ENCODE data around the gene PLIN4. TPM values are rescaled to one million over a fixed set of nuclear protein-coding genes. Genes with fewer than 3 reads are reported as not detected.

Gene PLIN4
- total and polyA plus RNA-seq, 2 donors from 2014 or later = 1.6 to 2.2 TPM

DNA sequence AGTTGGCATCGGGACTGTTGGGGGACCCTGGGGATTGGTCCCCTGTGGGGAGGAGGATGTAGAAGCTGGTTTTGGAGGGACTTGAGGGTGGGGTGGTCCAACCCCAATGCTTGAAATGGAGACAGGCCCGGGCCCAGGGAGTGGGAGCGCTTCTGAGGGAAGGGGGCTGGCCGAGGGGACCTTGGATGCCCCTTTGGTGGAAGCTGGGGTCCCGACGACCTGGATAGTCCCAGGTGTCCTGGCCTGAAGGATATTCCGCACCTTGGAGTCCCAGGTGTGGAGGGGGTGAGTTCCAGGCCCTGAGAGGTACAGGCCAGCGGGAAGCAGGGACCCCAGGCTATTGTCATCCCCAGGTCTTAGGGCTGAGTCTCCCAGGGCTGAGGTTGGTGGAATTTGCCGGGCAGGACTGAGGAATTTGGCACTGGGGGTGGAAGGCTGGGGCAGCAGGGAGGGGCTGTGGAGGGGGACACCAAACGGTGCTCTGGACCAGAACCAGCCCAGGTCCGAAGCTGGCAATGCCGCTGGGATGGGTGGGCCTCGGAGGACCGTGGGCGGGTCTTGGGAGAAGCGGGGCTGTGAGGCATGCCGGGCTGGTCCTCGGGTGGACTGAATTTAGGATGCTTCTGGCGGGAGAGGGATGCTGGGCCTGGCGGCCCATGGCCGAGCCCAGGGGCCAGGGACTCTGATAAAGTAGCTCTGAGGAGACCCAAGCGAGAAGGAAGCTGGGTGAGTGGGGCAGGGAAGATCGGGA is 44.3 kb downstream of the PLIN4 start:
- TF ChIP-seq, protein P1, sequence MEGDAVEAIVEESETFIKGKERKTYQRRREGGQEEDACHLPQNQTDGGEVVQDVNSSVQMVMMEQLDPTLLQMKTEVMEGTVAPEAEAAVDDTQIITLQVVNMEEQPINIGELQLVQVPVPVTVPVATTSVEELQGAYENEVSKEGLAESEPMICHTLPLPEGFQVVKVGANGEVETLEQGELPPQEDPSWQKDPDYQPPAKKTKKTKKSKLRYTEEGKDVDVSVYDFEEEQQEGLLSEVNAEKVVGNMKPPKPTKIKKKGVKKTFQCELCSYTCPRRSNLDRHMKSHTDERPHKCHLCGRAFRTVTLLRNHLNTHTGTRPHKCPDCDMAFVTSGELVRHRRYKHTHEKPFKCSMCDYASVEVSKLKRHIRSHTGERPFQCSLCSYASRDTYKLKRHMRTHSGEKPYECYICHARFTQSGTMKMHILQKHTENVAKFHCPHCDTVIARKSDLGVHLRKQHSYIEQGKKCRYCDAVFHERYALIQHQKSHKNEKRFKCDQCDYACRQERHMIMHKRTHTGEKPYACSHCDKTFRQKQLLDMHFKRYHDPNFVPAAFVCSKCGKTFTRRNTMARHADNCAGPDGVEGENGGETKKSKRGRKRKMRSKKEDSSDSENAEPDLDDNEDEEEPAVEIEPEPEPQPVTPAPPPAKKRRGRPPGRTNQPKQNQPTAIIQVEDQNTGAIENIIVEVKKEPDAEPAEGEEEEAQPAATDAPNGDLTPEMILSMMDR (IDR thresholded peaks at IDR 0.05; ENCODE audit: borderline replicate concordance, extremely low read depth, insufficient read depth) = no peak
- no peaks in the 10 kb centered on the region for H3K9me3 ChIP-seq (ENCODE audit: control insufficient read depth in 2 of 3, insufficient read depth in 1 of 3, low read length in 3 of 3)
- peak in 2 of 5 donors; percentile 23 to 60 for DNase-seq
- intact Hi-C loops (cut with DNase I) = no loop called here
- peak overlapping the region in 1 of 3 donors; percentile 60 for H3K4me3 ChIP-seq (ENCODE audit: low read length in 3 of 3)
- no peak for FAIRE-seq
- H3K27ac ChIP-seq (ENCODE audit: low read depth in 2 of 2, low read length in 2 of 2) = no peak overlapping the region
- H3K27me3 ChIP-seq (ENCODE audit: control insufficient read depth, insufficient read depth, low read length) = no peaks in the 10 kb centered on the region
- peaks cover 0 to 9% (median 0%) of the 10 kb centered on the region in 3 donors for H3K36me3 ChIP-seq (ENCODE audit: control insufficient read depth in 2 of 3, insufficient read depth in 3 of 3, low read length in 3 of 3)
- H3K9ac ChIP-seq (ENCODE audit: low read length in 3 of 3) = peak overlapping the region in 1 of 3 donors; percentile 26
- peaks cover 0 to 10% (median 0%) of the 10 kb centered on the region in 3 donors for H3K4me1 ChIP-seq (ENCODE audit: control insufficient read depth in 2 of 3, insufficient read depth in 2 of 3, low read depth in 1 of 3, low read length in 3 of 3)

DNA sequence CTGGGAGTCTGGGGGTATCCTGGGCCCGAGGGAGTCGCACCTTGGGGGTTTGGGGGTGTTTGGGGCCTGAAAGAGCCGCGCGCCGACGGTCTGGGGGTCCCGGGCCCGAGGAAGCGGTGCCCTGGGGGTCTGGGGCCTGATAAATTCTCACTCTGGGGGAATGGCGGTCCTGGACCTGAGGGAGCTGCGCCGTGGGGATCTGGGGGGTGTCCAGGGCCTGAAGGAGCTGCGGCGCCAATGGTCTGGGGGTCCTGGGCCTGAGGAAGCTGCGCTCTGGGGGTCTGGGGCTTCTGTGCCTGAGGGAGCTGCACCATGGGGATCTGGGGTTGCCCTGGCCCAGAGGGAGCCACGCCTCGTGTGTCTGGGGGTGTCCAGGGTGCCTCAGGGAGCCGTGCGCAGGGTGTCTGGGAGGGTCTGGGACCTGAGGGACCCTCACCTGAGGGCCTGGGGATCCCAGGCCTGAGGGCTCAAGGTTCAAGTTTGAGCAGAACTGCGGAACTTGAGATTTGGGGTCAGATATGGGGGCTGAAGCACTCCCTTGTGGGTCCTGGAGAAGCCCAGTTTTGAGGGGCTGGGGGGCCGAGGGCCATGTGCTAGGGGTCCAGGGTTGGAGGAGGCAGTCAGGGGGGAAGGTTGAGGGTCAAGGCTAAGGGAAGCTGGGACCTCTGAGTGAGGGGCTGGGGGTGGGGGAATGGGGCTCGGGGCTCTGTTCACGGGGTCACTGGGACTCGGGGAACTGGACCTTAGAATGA is 45.1 kb downstream of the PLIN4 start:
- TF ChIP-seq, protein P1 (IDR thresholded peaks at IDR 0.05; ENCODE audit: borderline replicate concordance, extremely low read depth, insufficient read depth) = no peak
- DNase-seq (peak in 1 of 5 donors; percentile 61), FAIRE-seq (no peak)
- Histone ChIP-seq H3K9me3 (ENCODE audit: control insufficient read depth in 2 of 3, insufficient read depth in 1 of 3, low read length in 3 of 3) (no peaks in the 10 kb centered on the region), H3K36me3 (ENCODE audit: control insufficient read depth in 2 of 3, insufficient read depth in 3 of 3, low read length in 3 of 3) (peaks cover 0 to 7% (median 0%) of the 10 kb centered on the region in 3 donors), H3K4me3 (ENCODE audit: low read length in 3 of 3) (peak overlapping the region; percentile 29 to 66 (median 30)), H3K9ac (ENCODE audit: low read length in 3 of 3) (peak overlapping the region in 2 of 3 donors; percentile 35 to 65), H3K4me1 (ENCODE audit: control insufficient read depth in 2 of 3, insufficient read depth in 2 of 3, low read depth in 1 of 3, low read length in 3 of 3) (peaks cover 0 to 10% (median 0%) of the 10 kb centered on the region in 3 donors), H3K27me3 (ENCODE audit: control insufficient read depth, insufficient read depth, low read length) (no peaks in the 10 kb centered on the region), H3K27ac (ENCODE audit: low read depth in 2 of 2, low read length in 2 of 2) (no peak overlapping the region)
- intact Hi-C loops (cut with DNase I) = no loop called here

DNA sequence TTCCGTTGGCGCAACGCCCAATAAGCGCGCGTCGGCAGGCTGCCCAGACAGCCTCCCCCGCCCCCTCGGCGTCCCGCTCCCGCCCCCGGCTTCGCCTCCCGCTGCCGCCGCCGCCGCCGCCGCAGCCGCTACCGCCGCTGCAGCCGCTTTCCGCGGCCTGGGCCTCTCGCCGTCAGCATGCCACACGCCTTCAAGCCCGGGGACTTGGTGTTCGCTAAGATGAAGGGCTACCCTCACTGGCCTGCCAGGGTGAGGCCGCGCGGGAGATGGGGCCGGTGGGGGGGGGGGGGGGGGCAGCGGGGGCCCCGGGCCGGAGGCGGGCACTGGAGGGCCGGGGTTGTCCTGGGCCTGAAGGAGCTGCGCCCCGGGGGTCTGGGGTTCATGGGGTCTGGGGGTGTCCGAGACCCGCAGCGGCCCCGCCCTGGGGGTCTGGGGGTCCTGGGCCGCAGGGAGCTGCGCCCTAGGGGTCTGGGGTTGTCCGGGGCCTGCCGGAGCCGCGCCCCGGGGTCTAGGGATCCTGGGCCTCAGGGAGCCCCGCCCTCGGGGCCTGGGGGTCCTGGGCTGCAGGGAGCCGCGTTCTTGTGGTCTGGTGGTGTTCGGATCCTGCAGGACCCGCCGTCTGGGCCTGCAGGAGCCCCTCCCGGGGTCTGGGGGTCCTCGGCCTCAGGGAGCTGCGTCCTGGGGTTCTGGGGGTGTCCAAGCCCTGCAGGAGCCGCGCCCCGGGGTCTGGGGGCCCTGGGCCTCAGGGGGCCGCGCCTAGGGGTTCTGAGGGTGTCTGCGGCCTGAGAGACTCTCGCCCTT is 45.9 kb downstream of the PLIN4 start, which contains the start of gene HDGFL2:
TSS of gene HDGFL2 (plus strand) at position 124 of the 801 bp plus-strand sequence. CDS start at position 178, 54 bp downstream.
- Histone ChIP-seq H3K9ac (ENCODE audit: low read length in 3 of 3) (peak within 1 kb of the TSS; percentile 60 to 79 (median 65)), H3K4me1 (ENCODE audit: control insufficient read depth in 2 of 3, insufficient read depth in 2 of 3, low read depth in 1 of 3, low read length in 3 of 3) (peaks cover 0 to 10% (median 0%) of the 10 kb centered on the region in 3 donors), H3K27ac (ENCODE audit: low read depth in 2 of 2, low read length in 2 of 2) (peak within 1 kb of the TSS; percentile 81 to 84), H3K9me3 (ENCODE audit: control insufficient read depth in 2 of 3, insufficient read depth in 1 of 3, low read length in 3 of 3) (no peaks in the 10 kb centered on the region), H3K4me3 (ENCODE audit: low read length in 3 of 3) (peak within 1 kb of the TSS; percentile 72 to 92 (median 92)), H3K27me3 (ENCODE audit: control insufficient read depth, insufficient read depth, low read length) (no peaks in the 10 kb centered on the region), H3K36me3 (ENCODE audit: control insufficient read depth in 2 of 3, insufficient read depth in 3 of 3, low read length in 3 of 3) (peaks cover 0 to 5% (median 0%) of the 10 kb centered on the region in 3 donors)
- DNase-seq (peak in 1 of 5 donors; percentile 24), FAIRE-seq (no peak)
- TF ChIP-seq, protein P1 (IDR thresholded peaks at IDR 0.05; ENCODE audit: borderline replicate concordance, extremely low read depth, insufficient read depth) = no peak
- intact Hi-C loops (cut with DNase I) = no loop called here

All from kidney (tissue), 14 donors.